ENCODE data around the gene RELL2.

The RELL2 gene

DNA sequence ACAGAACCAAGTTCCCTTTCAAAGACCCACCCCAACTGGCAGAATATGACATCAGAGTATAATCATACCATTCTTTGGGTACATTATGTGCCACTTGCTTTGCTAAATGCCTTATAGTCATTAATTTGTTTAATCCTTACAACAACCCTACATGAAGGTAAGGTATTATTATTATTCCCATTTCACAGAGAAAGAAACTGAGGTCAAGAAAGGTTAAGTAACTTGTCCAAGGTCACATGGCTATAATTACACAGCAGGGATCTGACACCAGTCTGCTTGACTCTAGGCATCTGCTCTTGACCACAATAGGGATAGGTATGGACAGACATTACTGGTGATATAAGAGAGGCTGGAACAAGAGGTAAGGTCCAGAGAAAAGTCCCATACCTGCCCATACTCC, 13.2 kb downstream of the RELL2 start:
- DNase-seq, result no peak

GRCh38 chr5:141650851-141651727, 14.3 kb downstream of the RELL2 start, which contains the start of gene FCHSD1:
Gene FCHSD1 (minus strand): TSS chr5:141651418. CDS start chr5:141651368, 50 bp downstream.
- DNase-seq, result no peak

DNA sequence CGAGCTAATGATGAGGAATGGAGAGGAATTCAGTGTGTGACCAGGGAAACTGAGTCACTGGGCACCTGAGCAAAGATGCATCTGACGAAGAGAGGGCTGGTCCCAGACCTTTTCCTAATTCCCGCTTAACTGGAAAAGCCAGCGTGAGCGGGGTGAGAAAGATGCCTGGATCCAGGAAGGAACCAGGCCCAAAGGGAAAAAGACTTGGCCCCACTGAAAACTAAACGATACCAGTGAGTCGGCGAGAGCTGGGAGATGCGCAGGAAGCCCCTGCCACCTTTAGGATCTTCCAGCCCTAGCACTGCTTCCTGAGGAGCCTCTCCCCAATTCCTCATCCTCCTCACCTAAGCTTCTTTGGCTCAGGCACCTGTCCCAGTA, 14.9 kb downstream of the RELL2 start:
- DNase-seq, result no peak

- no peak for DNase-seq
Measured at GRCh38 chr5:141654298-141654697, 17.5 kb downstream of the RELL2 start.

DNA sequence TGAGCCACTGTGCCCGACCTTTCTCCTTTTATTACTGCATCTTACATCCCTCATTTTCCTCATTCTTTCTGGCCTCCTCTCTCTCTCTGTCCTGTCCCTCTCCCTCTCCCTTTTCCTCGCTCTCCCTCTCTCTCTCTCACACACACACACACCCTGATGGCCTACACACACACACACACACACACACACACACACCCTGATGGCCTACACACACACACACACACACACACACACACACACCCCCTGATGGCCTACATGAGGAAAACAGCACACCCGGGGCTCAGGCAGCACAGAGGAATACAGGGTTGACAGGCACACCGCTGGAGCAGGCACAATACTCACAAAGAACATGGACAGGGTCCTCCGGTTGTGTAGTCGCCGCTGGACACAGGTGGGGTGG, 18.2 kb downstream of the RELL2 start:
- DNase-seq, result no peak

DNA sequence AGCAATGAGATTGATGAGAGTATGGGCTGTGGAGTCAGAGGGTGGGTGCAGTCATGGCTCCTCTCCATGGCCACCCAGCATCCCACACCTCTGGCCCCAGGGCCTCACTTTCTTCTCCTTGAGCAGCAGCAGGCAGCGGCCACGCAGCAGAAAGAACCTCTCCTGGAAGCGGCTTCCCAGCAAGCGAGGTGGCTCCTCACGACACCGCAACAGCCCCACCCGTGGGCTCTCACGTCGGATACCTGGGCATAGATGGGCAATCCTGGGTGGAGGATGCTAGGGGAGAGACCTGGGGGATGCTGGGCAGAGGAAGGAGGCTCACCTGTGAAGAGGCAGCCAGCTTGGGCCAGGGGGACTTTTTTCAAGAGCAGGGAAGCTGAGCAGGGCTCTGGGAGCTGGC, 19.6 kb downstream of the RELL2 start:
- DNase-seq, result no peak

DNA sequence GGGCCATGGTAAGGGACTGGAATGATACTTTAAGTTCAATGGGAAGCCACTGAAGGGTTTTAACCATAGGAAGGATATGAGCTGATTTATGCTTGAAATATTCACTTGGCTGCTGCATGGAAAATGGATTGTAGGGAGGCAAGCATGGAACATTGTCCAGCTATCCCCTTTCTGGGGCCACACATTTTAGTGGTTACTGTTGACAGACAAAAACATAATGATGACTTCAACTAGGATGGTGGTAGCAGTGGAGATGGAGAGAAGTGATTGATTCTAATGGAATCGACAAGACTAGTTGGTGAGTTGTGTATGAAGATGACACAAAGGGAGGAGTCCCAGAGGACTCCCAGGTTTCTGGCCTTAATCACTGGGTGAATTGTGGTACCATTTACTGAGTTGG, 20.6 kb downstream of the RELL2 start:
- DNase-seq, result no peak

DNA sequence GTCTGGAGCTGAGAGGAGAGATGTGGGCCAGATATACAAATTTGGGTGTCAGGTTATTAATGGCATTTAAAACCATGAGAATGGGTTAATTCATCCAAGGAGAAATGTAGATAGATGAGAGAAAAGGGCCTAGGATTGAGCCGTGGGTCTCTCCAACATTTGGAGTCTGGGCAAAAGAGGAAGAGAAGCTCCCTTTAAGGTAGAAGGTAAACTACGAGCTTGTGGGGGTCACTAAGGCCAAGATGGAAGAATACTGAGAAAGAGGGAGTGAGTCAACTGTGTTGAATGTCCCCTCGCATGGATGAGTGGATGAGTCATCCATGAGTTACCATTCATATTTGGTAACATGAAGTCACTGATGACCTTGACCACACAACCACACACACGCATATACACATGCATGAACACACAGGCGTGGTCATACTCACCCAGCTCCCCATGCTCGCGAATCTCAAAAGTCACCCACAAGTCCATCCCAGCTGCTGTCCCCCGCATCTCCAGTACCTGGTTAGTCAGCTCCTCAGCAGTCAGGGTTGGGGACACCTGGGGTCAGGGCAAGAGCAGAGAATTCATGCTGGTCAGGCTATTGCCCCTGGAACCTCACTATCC, 21.2 kb downstream of the RELL2 start:
- no peak for DNase-seq

GRCh38 chr5:141662028-141662427, 25.2 kb downstream of the RELL2 start:
- no peak for DNase-seq

- DNase-seq, result no peak
Measured at GRCh38 chr5:141663506-141663905, 26.7 kb downstream of the RELL2 start.

- no peak for DNase-seq
Measured at GRCh38 chr5:141664733-141665461, 28.1 kb downstream of the RELL2 start.

GRCh38 chr5:141665995-141666940, 29.5 kb downstream of the RELL2 start:
- DNase-seq, result no peak

GRCh38 chr5:141668601-141669265, 31.9 kb downstream of the RELL2 start:
- no peak for DNase-seq

DNA sequence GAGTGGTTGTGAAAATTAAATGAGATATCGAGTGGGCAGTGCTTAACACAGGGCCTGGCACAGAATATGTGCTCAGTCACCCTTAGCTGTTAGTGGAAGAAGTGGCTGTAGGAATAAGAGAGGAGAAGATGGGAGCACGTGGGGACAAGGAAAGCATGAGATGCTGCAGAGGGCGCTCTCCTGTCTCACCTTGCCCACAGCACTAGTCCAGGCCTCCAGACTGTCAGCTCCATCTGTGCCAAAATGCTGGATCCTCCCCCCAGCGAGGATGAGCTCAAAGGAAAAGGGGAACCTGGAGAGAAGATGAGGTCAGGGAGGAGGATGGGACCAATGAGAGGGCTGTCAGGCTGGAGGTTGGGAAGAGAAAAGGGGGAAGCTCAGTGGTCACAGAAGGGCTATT, 32.7 kb downstream of the RELL2 start:
- DNase-seq, result no peak

GRCh38 chr5:141672071-141672840, 35.5 kb downstream of the RELL2 start:
- no peak for DNase-seq

- no peak for DNase-seq
Measured at GRCh38 chr5:141672841-141673813, 36.3 kb downstream of the RELL2 start.

GRCh38 chr5:141674747-141675146, 38.0 kb downstream of the RELL2 start:
- no peak for DNase-seq

DNA sequence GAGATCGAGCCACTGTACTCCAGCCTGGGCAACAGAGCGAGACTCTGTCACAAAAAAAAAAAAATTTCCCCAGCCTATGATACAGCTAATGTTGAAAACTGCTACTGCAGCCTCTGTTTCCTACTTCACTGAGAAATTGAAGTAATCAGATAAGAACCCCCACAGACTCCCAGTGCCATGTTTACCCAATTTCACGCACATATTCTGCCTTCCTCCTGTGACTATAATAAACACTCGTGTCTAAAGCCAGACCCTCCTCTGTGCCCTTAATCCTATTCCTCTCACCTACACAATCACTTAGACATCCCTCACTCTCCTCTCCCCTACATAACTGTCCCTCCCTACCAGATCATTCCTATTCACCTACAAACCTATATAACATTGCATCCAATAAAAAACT, 38.9 kb downstream of the RELL2 start:
- DNase-seq, result no peak

- no peak for DNase-seq
Measured at GRCh38 chr5:141677415-141677814, 40.6 kb downstream of the RELL2 start.

DNA sequence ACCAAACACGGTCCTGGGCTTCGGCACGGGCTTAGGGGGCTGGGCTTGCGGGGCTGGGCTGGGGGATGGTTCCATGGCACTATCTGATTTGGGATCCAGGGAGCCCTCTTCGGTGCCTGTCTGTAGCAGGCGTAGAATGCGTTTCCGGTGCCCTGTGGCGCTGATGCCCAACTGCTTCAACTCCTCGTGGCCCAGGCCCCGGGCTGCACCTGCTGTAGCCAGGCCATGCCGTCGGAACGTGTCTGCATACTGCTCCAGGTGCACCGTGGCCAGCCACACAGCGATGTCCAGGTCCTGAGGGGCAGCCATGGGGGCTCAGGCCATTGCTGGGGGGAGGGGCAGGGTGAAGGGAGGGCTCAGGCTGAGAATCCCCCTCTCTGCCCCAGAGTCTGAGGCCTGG, 43.4 kb downstream of the RELL2 start:
- no peak for DNase-seq
